IMR-90 (cell line): ENCODE measurements around the gene KIF6. TPM values are rescaled to one million over a fixed set of nuclear protein-coding genes. Genes with fewer than 3 reads are reported as not detected.

Experiments used
- ATAC-seq: fragments of 200-7000 bp; cut with Tn5 transposase; 2 replicates; pipeline ENCODE4 v1.9.1; 2020; ENCODE audit warnings: low read depth, mild to moderate bottlenecking, moderate library complexity
- BruUV-seq: library from RNA; stranded (reverse); fragments of 400-500 nt; replicated peaks from 2 replicates; lab custom pipeline; 2021; lab: Mats Ljungman, UMichigan
- CTCF ChIA-PET: fragments of 300-600 bp; formaldehyde crosslinking; extraction: SDS; loops from one replicate; lab custom pipeline; 2021; ENCODE audit warnings: antibody characterized with exemption; lab: Yijun Ruan, JAX
- POLR2A ChIA-PET: fragments of 300-600 bp; sonication (Branson Sonifier 250); formaldehyde crosslinking; loops from one replicate; lab custom pipeline; 2022; ENCODE audit warnings: antibody characterized with exemption; ENCODE audit not compliant: unreplicated experiment; lab: Charles Lee
- DNase-seq: peaks from one replicate; pipeline ENCODE4 v3.0.0; 2013
- H2AFZ ChIP-seq: replicated peaks from 2 replicates; pipeline ENCODE3; 2013; ENCODE audit warnings: low read length, mild to moderate bottlenecking; ENCODE audit not compliant: poor library complexity
- H2AK5ac ChIP-seq: 2 replicates; pipeline ENCODE4 v1.6.1; 2013; ENCODE audit warnings: low read depth, low read length, inconsistent platforms
- H2AK9ac ChIP-seq: replicated peaks from 2 replicates; pipeline ENCODE3; 2013; ENCODE audit warnings: mild to moderate bottlenecking, low read depth, low read length, moderate library complexity; ENCODE audit not compliant: poor library complexity
- H2BK120ac ChIP-seq: 2 replicates; pipeline ENCODE4 v1.6.1; 2013; ENCODE audit warnings: low read depth, low read length, inconsistent platforms
- H2BK15ac ChIP-seq: 3 replicates; pipeline ENCODE4 v1.6.1; 2013; ENCODE audit warnings: low read depth, low read length, inconsistent platforms
- H2BK20ac ChIP-seq: 2 replicates; pipeline ENCODE4 v1.6.1; 2013; ENCODE audit warnings: low read depth, mild to moderate bottlenecking, inconsistent platforms, low read length, moderate library complexity
- H2BK5ac ChIP-seq: 2 replicates; pipeline ENCODE4 v1.6.1; 2013; ENCODE audit warnings: mild to moderate bottlenecking, low read depth, low read length, inconsistent platforms; ENCODE audit not compliant: poor library complexity, severe bottlenecking
- H3K14ac ChIP-seq: replicated peaks from 2 replicates; pipeline ENCODE4 v1.6.1; 2013; ENCODE audit warnings: low read depth, low read length, inconsistent platforms
- H3K18ac ChIP-seq: 2 replicates; pipeline ENCODE4 v1.6.1; 2013; ENCODE audit warnings: low read depth, low read length, control low read depth
- H3K23ac ChIP-seq: 2 replicates; pipeline ENCODE4 v1.6.1; 2013; ENCODE audit warnings: low read depth, low read length, inconsistent platforms
- H3K27ac ChIP-seq: 2 replicates; pipeline ENCODE4 v1.5.1; 2013; ENCODE audit warnings: mild to moderate bottlenecking, control low read depth, low read length; ENCODE audit not compliant: insufficient read depth
- H3K27me3 ChIP-seq: 2 replicates; pipeline ENCODE4 v1.6.1; 2013; ENCODE audit warnings: low read length; ENCODE audit not compliant: control insufficient read depth, insufficient read depth
- H3K36me3 ChIP-seq: 2 replicates; pipeline ENCODE4 v1.6.1; 2013; ENCODE audit warnings: low read length, mixed read lengths; ENCODE audit not compliant: control insufficient read depth, insufficient read depth
- H3K4ac ChIP-seq: 2 replicates; pipeline ENCODE4 v1.6.1; 2013; ENCODE audit warnings: low read depth, low read length, inconsistent platforms
- H3K4me1 ChIP-seq: 2 replicates; pipeline ENCODE4 v1.6.1; 2013; ENCODE audit warnings: low read length, mixed read lengths; ENCODE audit not compliant: control insufficient read depth, insufficient read depth
- H3K4me2 ChIP-seq: 2 replicates; pipeline ENCODE4 v1.6.1; 2013; ENCODE audit warnings: low read depth, mild to moderate bottlenecking, control low read depth, low read length, moderate library complexity
- H3K4me3 ChIP-seq: 2 replicates; pipeline ENCODE4 v1.5.1; 2013; ENCODE audit warnings: low read depth, mild to moderate bottlenecking, control low read depth, low read length, moderate library complexity; ENCODE audit not compliant: insufficient read depth
- H3K56ac ChIP-seq: 2 replicates; pipeline ENCODE4 v1.6.1; 2013; ENCODE audit warnings: low read length, inconsistent platforms; ENCODE audit not compliant: insufficient read depth; ENCODE audit errors: extremely low read depth
- H3K79me1 ChIP-seq, 2 experiments: 2 replicates each; pipeline ENCODE4 v1.6.1; 2013; ENCODE audit warnings: low read length in 2 of 2, inconsistent platforms in 1 of 2, low read depth in 1 of 2
- H3K9ac ChIP-seq: 2 replicates; pipeline ENCODE4 v1.6.1; 2013; ENCODE audit warnings: low read depth, low read length, control low read depth
- H3K9me1 ChIP-seq: 2 replicates; pipeline ENCODE4 v1.6.1; 2013; ENCODE audit warnings: low read length, inconsistent platforms; ENCODE audit not compliant: insufficient read depth
- H3K9me3 ChIP-seq: 2 replicates; pipeline ENCODE4 v1.6.1; 2013; ENCODE audit warnings: low read length; ENCODE audit not compliant: control insufficient read depth, insufficient read depth
- H4K20me1 ChIP-seq: 2 replicates; pipeline ENCODE4 v1.6.1; 2013; ENCODE audit warnings: low read length, inconsistent platforms; ENCODE audit not compliant: insufficient read depth
- H4K5ac ChIP-seq: 2 replicates; pipeline ENCODE4 v1.6.1; 2013; ENCODE audit warnings: mild to moderate bottlenecking, low read depth, low read length, control low read depth
- H4K8ac ChIP-seq, 2 experiments: 2 replicates each; pipeline ENCODE4 v1.6.1; 2013; ENCODE audit warnings: low read depth in 2 of 2, low read length in 2 of 2, control low read depth in 1 of 2, inconsistent platforms in 1 of 2
- H4K91ac ChIP-seq: 2 replicates; pipeline ENCODE4 v1.6.1; 2013; ENCODE audit warnings: low read depth, low read length, inconsistent platforms; ENCODE audit not compliant: insufficient read depth
- BHLHE40 ChIP-seq: fragments of 150-350 bp; IDR thresholded peaks from 2 replicates; pipeline ENCODE4 v1.6.1; 2016; ENCODE audit warnings: mild to moderate bottlenecking, low read depth, low read length
- CHD1 ChIP-seq: IDR thresholded peaks from 2 replicates; pipeline ENCODE4 v1.6.1; 2012; ENCODE audit warnings: low read depth, low read length, improper control_type of control experiment
- MAFK ChIP-seq: IDR thresholded peaks from 2 replicates; pipeline ENCODE4 v1.6.1; 2012; ENCODE audit warnings: low read depth, low read length, improper control_type of control experiment
- MAZ ChIP-seq: IDR thresholded peaks from 2 replicates; pipeline ENCODE4 v1.6.1; 2012; ENCODE audit warnings: low read depth, mild to moderate bottlenecking, low read length, improper control_type of control experiment, moderate library complexity, borderline replicate concordance
- NFE2L2 ChIP-seq: fragments of 150-350 bp; IDR thresholded peaks from 2 replicates; pipeline ENCODE4 v1.6.1; 2016; ENCODE audit warnings: low read depth, mild to moderate bottlenecking, low read length
- POLR2A ChIP-seq: IDR thresholded peaks from 2 replicates; pipeline ENCODE4 v1.6.1; 2012; ENCODE audit warnings: mild to moderate bottlenecking, low read depth, low read length
- RAD21 ChIP-seq: IDR thresholded peaks from 2 replicates; pipeline ENCODE4 v1.6.1; 2012; ENCODE audit warnings: low read length, improper control_type of control experiment
- RFX5 ChIP-seq: IDR thresholded peaks from 2 replicates; pipeline ENCODE4 v1.8.0; 2012; ENCODE audit warnings: low read depth, mild to moderate bottlenecking, low read length, moderate library complexity
- USF2 ChIP-seq: fragments of 150-350 bp; IDR thresholded peaks from 2 replicates; pipeline ENCODE4 v1.6.1; 2017; ENCODE audit warnings: mild to moderate bottlenecking, antibody characterized with exemption, low read length, low read depth
- WGBS, 2 experiments: methylation state at CpG; one replicate each; pipeline versions ENCODE4 v1.1.5 to v1.1.7; 2013; ENCODE audit warnings: missing lambda C conversion rate in 2 of 2; ENCODE audit not compliant: insufficient read length in 1 of 2; ENCODE audit errors: extremely low coverage in 2 of 2; 5-methylcytosine and 5-hydroxymethylcytosine counted together
- dilution Hi-C: fragments of 300-500 bp; cut with HindIII; formaldehyde crosslinking; loops from one replicate; pipeline ENCODE4 v1.14.3; 2018; ENCODE audit warnings: low sequenced_read_pairs; ENCODE audit not compliant: unreplicated experiment
- in situ Hi-C: fragments of 300-500 bp; cut with MboI; formaldehyde crosslinking; loops from 3 replicates; pipeline ENCODE4 v1.14.3; 2019; ENCODE audit warnings: low sequenced_read_pairs, inconsistent platforms, mixed read lengths
- intact Hi-C: fragments of 100-400 bp; cut with micrococcal nuclease; formaldehyde crosslinking; loops from 2 replicates; pipeline ENCODE4 v1.10.0; 2022
- polyA plus RNA-seq, 3 experiments: library from polyadenylated mRNA; depleted of rRNA; stranded (reverse); fragments of >200 nt; gene quantifications; 2 replicates each; pipeline ENCODE4 v1.2.3, GENCODE V29; 2012; ENCODE audit warnings: low replicate concordance in 1 of 3
- total RNA-seq: library from RNA; depleted of rRNA; stranded (reverse); fragments of >200 nt; gene quantifications from 2 replicates; pipeline ENCODE4 v1.2.3, GENCODE V29; 2012

Gene KIF6
- total and polyA plus RNA-seq, 2 of the 4 experiments (the other 2 are of a cell fraction): under 0.01 to 0.10 TPM

GRCh38 chr6:39572661-39573340 lies 152.4 kb downstream of the KIF6 start:
- Histone ChIP-seq H4K20me1 (no peaks in the 10 kb centered on the region), H2AFZ (no peak overlapping the region), H3K4me2 (no peak overlapping the region), H4K5ac (no peak overlapping the region), H2BK20ac (no peak overlapping the region), H3K18ac (no peak overlapping the region), H4K8ac (no peak overlapping the region), H3K79me1 (no peaks in the 10 kb centered on the region), H3K27me3 (no peaks in the 10 kb centered on the region), H3K9me1 (no peaks in the 10 kb centered on the region; the same call in 1 of the 2 replicates), H4K91ac (no peak overlapping the region), H3K9ac (no peak overlapping the region), H3K23ac (no peak overlapping the region), H3K56ac (no peak overlapping the region), H3K4ac (no peak overlapping the region), H2BK15ac (no peak overlapping the region), H3K14ac (no peak overlapping the region), H2BK120ac (no peak overlapping the region), H2BK5ac (no peak overlapping the region), H2AK9ac (no peak overlapping the region), H3K9me3 (no peaks in the 10 kb centered on the region), H3K4me3 (no peak overlapping the region), H3K27ac (peak overlapping the region; percentile 59; the same call in 1 of the 2 replicates), H2AK5ac (no peak overlapping the region), H3K36me3 (no peaks in the 10 kb centered on the region), H3K4me1 (no peaks in the 10 kb centered on the region)
- no CpG with 5 or more reads among the region's 3 CpGs for WGBS, 2 experiments
- in situ Hi-C loops (no loop called here), intact Hi-C loops (no loop called here), dilution Hi-C loops (no loop called here)
- no TSS peak for BruUV-seq
- no peak for TF ChIP-seq RFX5
- TF ChIP-seq POLR2A: no peak
- no peak for TF ChIP-seq CHD1
- TF ChIP-seq BHLHE40: no peak
- no peak for TF ChIP-seq MAZ
- no peak for TF ChIP-seq USF2
- TF ChIP-seq MAFK: no peak
- TF ChIP-seq RAD21: no peak
- TF ChIP-seq NFE2L2: no peak
- ATAC-seq: no peak
- ChIA-PET POLR2A (no interaction called here), CTCF (no interaction called here)
- DNase-seq: no peak
